ENCODE data around the gene RWDD2A.

RWDD2A gene

DNA sequence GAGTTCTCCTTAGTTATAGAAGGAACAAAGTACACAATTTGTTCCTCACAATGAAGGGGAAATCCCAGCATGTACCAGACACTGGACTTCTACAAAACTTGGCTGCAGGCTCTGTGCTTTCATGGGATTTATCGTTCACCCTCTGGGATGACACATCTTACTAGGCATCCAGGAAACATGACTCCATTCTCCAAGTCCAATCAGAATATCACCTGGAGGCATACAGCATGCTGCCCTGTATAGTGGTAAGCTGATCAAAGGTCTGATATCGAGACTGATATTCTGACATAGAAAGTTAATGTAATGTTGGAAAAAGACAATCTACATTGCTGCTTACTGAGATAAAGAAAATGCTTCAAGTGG is 6.7 kb downstream of the RWDD2A start:
- Histone ChIP-seq H3K27ac (peak overlapping the region; percentile 67), H3K27me3 (replicated peaks) (no peaks in the 10 kb centered on the region), H3K4me3 (ENCODE audit: low read depth, low read length) (no peak overlapping the region), H3K36me3 (replicated peaks) (peaks cover 4% of the 10 kb centered on the region)
- TF ChIP-seq CTCF (IDR thresholded peaks at IDR 0.05; ENCODE audit: low read depth, low read length, missing control alignments), result no peak
- in situ Hi-C loops (cut with HindIII; ENCODE audit: low pct_ligation_motif_present, low sequenced_read_pairs), result loop anchor here (25.0 kb wide), 1 partner anchor 312 kb away; the partner anchor contains the start of gene PRSS35
- peak; percentile 80 for DNase-seq

DNA sequence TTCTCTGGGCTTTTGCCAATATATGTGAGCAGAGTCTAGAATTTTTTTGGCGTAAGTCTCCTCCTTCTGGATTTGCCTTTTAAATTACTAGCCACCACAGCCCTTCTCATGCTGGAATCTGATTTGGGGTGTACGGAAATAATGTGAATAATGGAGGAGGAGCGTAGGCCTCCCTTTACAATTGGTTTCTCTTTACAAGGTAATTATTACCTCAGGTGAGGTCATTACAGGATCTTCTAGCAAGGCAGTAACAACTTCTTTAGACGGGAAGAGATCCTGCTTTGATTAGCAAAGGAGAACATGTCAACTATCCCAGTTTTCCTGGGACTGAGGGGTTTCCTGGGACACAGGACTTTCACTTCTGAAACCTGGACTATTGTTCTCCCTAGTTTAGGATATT is 8.9 kb downstream of the RWDD2A start:
- H3K27me3 ChIP-seq (replicated peaks), result no peaks in the 10 kb centered on the region
- no peak overlapping the region for H3K4me3 ChIP-seq (ENCODE audit: low read depth, low read length)
- no peak for TF ChIP-seq CTCF (IDR thresholded peaks at IDR 0.05; ENCODE audit: low read depth, low read length, missing control alignments)
- DNase-seq, result no peak
- H3K36me3 ChIP-seq (replicated peaks), result no peaks in the 10 kb centered on the region
- H3K27ac ChIP-seq, result no peak overlapping the region
- in situ Hi-C loops (cut with HindIII; ENCODE audit: low pct_ligation_motif_present, low sequenced_read_pairs), result loop anchor here (25.0 kb wide), 1 partner anchor 310 kb away; the partner anchor contains the start of gene PRSS35

- peak; percentile 91 for TF ChIP-seq CTCF (IDR thresholded peaks at IDR 0.05; ENCODE audit: low read depth, low read length, missing control alignments)
- H3K4me3 ChIP-seq (ENCODE audit: low read depth, low read length), result no peak overlapping the region
- no peaks in the 10 kb centered on the region for H3K27me3 ChIP-seq (replicated peaks)
- H3K36me3 ChIP-seq (replicated peaks), result no peaks in the 10 kb centered on the region
- peak overlapping the region; percentile 62 for H3K27ac ChIP-seq
- peak; percentile 84 for DNase-seq
- in situ Hi-C loops (cut with HindIII; ENCODE audit: low pct_ligation_motif_present, low sequenced_read_pairs), result loop anchor here (25.0 kb wide), 1 partner anchor 297 kb away; the partner anchor contains the start of gene PRSS35
Measured at GRCh38 chr6:83215131-83216047, 22.2 kb downstream of the RWDD2A start.

- H3K27me3 ChIP-seq (replicated peaks), result no peaks in the 10 kb centered on the region
- H3K27ac ChIP-seq, result no peak overlapping the region
- no peaks in the 10 kb centered on the region for H3K36me3 ChIP-seq (replicated peaks)
- no peak overlapping the region for H3K4me3 ChIP-seq (ENCODE audit: low read depth, low read length)
- no peak for TF ChIP-seq CTCF (IDR thresholded peaks at IDR 0.05; ENCODE audit: low read depth, low read length, missing control alignments)
- DNase-seq, result peak; percentile 25
- in situ Hi-C loops (cut with HindIII; ENCODE audit: low pct_ligation_motif_present, low sequenced_read_pairs), result loop anchor here (25.0 kb wide), 1 partner anchor 295 kb away; the partner anchor contains the start of gene PRSS35
Measured at GRCh38 chr6:83216806-83217205, 23.6 kb downstream of the RWDD2A start.

DNA sequence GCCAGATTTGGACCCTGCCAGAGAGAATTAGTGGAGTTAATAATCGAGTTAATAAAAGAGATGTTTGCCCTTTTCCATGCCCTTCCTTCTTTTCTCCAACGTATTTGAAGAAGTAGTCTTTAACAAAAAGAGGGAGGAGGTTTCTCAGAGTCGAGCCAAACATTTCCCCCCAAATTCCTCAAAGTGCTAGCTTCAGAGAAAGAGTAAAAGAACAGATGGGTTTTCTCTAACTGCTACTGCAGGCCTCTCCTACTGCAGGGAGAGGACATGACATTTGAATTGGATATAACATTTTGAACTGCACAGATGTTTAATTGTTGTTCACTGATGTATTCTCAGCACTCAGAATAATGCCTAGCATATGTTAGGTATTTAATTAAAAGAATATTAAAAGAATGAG is 25.5 kb downstream of the RWDD2A start:
- H3K27ac ChIP-seq, result no peak overlapping the region
- H3K4me3 ChIP-seq (ENCODE audit: low read depth, low read length), result no peak overlapping the region
- in situ Hi-C loops (cut with HindIII; ENCODE audit: low pct_ligation_motif_present, low sequenced_read_pairs), result loop anchor here (25.0 kb wide), 1 partner anchor 294 kb away; the partner anchor contains the start of gene PRSS35
- no peak for DNase-seq
- H3K36me3 ChIP-seq (replicated peaks), result no peaks in the 10 kb centered on the region
- TF ChIP-seq CTCF (IDR thresholded peaks at IDR 0.05; ENCODE audit: low read depth, low read length, missing control alignments), result no peak
- no peaks in the 10 kb centered on the region for H3K27me3 ChIP-seq (replicated peaks)
